Measurements from ENCODE around the gene SPOCK1.

The SPOCK1 gene

GRCh38 chr5:137217599-137218200 is 281.4 kb downstream of the SPOCK1 start:
- no peak overlapping the region for H3K27ac ChIP-seq (ENCODE audit: low read length)
- DNase-seq (no peak), ATAC-seq (ENCODE audit: insufficient read depth, low read depth) (no peak)
- no peak overlapping the region for H3K4me3 ChIP-seq (ENCODE audit: low read depth in 1 of 2, low read length in 2 of 2)
- H3K9me3 ChIP-seq (ENCODE audit: insufficient read depth, low read length, severe bottlenecking): no peaks in the 10 kb centered on the region
- no peak overlapping the region for H2AFZ ChIP-seq (ENCODE audit: low read depth, low read length)
- H4K20me1 ChIP-seq (ENCODE audit: insufficient read depth, low read length): no peaks in the 10 kb centered on the region
- no peak overlapping the region for H3K9ac ChIP-seq (ENCODE audit: low read depth, low read length)
- no peaks in the 10 kb centered on the region for H3K79me2 ChIP-seq (ENCODE audit: insufficient read depth, low read length)
- no peak overlapping the region for H3K4me2 ChIP-seq (ENCODE audit: insufficient read depth, low read length)
- TF ChIP-seq, protein P1, sequence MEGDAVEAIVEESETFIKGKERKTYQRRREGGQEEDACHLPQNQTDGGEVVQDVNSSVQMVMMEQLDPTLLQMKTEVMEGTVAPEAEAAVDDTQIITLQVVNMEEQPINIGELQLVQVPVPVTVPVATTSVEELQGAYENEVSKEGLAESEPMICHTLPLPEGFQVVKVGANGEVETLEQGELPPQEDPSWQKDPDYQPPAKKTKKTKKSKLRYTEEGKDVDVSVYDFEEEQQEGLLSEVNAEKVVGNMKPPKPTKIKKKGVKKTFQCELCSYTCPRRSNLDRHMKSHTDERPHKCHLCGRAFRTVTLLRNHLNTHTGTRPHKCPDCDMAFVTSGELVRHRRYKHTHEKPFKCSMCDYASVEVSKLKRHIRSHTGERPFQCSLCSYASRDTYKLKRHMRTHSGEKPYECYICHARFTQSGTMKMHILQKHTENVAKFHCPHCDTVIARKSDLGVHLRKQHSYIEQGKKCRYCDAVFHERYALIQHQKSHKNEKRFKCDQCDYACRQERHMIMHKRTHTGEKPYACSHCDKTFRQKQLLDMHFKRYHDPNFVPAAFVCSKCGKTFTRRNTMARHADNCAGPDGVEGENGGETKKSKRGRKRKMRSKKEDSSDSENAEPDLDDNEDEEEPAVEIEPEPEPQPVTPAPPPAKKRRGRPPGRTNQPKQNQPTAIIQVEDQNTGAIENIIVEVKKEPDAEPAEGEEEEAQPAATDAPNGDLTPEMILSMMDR (IDR thresholded peaks at IDR 0.05; ENCODE audit: borderline replicate concordance, extremely low read depth, low read length, poor library complexity, severe bottlenecking): no peak
- no peak for TF ChIP-seq EZH2 (IDR thresholded peaks at IDR 0.05; ENCODE audit: borderline replicate concordance, low read depth, low read length, severe bottlenecking)
- peaks cover 18% of the 10 kb centered on the region for H3K27me3 ChIP-seq (ENCODE audit: insufficient read depth, low read length, poor library complexity)
- H3K36me3 ChIP-seq (ENCODE audit: insufficient read depth, low read length): no peaks in the 10 kb centered on the region
- H3K4me1 ChIP-seq (ENCODE audit: insufficient read depth, low read length): no peaks in the 10 kb centered on the region

- no peaks in the 10 kb centered on the region for H3K36me3 ChIP-seq (ENCODE audit: insufficient read depth, low read length)
- no peak overlapping the region for H2AFZ ChIP-seq (ENCODE audit: low read depth, low read length)
- H3K79me2 ChIP-seq (ENCODE audit: insufficient read depth, low read length): no peaks in the 10 kb centered on the region
- TF ChIP-seq, protein P1 (IDR thresholded peaks at IDR 0.05; ENCODE audit: borderline replicate concordance, extremely low read depth, low read length, poor library complexity, severe bottlenecking): no peak
- TF ChIP-seq EZH2 (IDR thresholded peaks at IDR 0.05; ENCODE audit: borderline replicate concordance, low read depth, low read length, severe bottlenecking): no peak
- ATAC-seq (ENCODE audit: insufficient read depth, low read depth) (no peak), DNase-seq (no peak)
- H3K27ac ChIP-seq (ENCODE audit: low read length): no peak overlapping the region
- no peak overlapping the region for H3K4me3 ChIP-seq (ENCODE audit: low read depth in 1 of 2, low read length in 2 of 2)
- H3K9me3 ChIP-seq (ENCODE audit: insufficient read depth, low read length, severe bottlenecking): no peaks in the 10 kb centered on the region
- no peaks in the 10 kb centered on the region for H3K4me1 ChIP-seq (ENCODE audit: insufficient read depth, low read length)
- H3K9ac ChIP-seq (ENCODE audit: low read depth, low read length): no peak overlapping the region
- H4K20me1 ChIP-seq (ENCODE audit: insufficient read depth, low read length): no peaks in the 10 kb centered on the region
- no peak overlapping the region for H3K4me2 ChIP-seq (ENCODE audit: insufficient read depth, low read length)
- H3K27me3 ChIP-seq (ENCODE audit: insufficient read depth, low read length, poor library complexity): peaks cover 16% of the 10 kb centered on the region
These were observed 282.0 kb downstream of the SPOCK1 start for GRCh38 chr5:137216976-137217598.

DNA sequence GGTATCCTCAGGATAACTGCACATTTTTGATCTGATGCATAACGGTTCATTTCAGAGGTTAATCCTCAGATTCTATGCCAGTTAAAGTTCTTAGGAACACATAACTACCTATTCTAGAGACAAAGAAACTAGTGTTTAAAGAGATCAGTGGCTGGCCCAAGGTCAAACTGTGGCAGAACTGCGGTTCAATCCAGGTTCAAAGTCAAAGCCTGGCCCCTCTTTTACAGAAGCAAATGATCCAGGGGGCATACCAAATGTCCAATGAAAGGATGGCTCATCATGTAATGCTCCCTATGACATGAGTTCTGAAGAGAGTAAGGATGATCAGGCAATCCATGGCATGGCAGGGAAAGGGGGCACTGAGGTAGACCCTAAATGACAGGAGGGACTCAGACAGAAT is 283.3 kb downstream of the SPOCK1 start:
- Histone ChIP-seq H3K27me3 (ENCODE audit: insufficient read depth, low read length, poor library complexity) (peaks cover 16% of the 10 kb centered on the region), H4K20me1 (ENCODE audit: insufficient read depth, low read length) (no peaks in the 10 kb centered on the region), H2AFZ (ENCODE audit: low read depth, low read length) (no peak overlapping the region), H3K4me2 (ENCODE audit: insufficient read depth, low read length) (no peak overlapping the region), H3K27ac (ENCODE audit: low read length) (no peak overlapping the region), H3K4me1 (ENCODE audit: insufficient read depth, low read length) (no peaks in the 10 kb centered on the region), H3K9ac (ENCODE audit: low read depth, low read length) (no peak overlapping the region), H3K36me3 (ENCODE audit: insufficient read depth, low read length) (no peaks in the 10 kb centered on the region), H3K4me3 (ENCODE audit: low read depth in 1 of 2, low read length in 2 of 2) (no peak overlapping the region), H3K79me2 (ENCODE audit: insufficient read depth, low read length) (no peaks in the 10 kb centered on the region), H3K9me3 (ENCODE audit: insufficient read depth, low read length, severe bottlenecking) (no peaks in the 10 kb centered on the region)
- DNase-seq (no peak), ATAC-seq (ENCODE audit: insufficient read depth, low read depth) (no peak)
- TF ChIP-seq, protein P1 (IDR thresholded peaks at IDR 0.05; ENCODE audit: borderline replicate concordance, extremely low read depth, low read length, poor library complexity, severe bottlenecking): no peak
- no peak for TF ChIP-seq EZH2 (IDR thresholded peaks at IDR 0.05; ENCODE audit: borderline replicate concordance, low read depth, low read length, severe bottlenecking)
